ENCODE measurements around the gene CPNE2.
"Not testable (repeated sequence)": the region's sequence is repeated elsewhere in the genome, so short reads cannot be mapped to it uniquely, and the experiment has no call there.

The CPNE2 gene

GRCh38 chr16:57167953-57168352 is 75.6 kb downstream of the CPNE2 start:
- DNase-seq (ENCODE audit: low spot score) = peak; percentile 31

GRCh38 chr16:57169327-57169726 is 76.9 kb downstream of the CPNE2 start:
- no peak for DNase-seq (ENCODE audit: low spot score)

DNA sequence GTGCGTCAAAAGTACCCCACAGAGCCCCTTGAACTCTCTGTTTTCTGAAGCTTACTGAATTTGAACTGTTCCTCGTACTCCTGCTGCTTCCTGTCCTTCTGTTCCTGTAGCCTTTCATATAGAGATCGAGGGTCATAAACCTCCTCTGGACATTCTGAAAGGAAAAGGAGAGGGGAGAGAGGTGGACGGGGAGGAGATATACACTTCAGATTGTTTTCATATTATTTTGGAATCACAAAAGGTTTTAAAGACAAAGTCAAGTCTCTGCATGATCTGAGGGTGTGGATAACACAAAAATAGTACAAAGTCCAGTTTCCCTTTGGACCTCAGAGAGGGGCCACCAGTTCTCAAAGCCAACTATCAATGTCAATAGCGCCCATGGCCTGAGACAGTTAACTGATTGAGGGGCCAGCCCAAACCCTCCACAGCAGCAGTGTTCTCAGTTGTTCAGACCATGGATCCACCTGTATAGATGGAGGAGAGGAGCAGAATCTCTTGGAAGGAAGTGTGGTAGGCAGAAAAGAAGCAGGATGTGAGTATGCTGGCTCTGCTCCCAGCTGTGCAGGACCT is 80.4 kb downstream of the CPNE2 start:
- DNase-seq (ENCODE audit: low spot score) = no peak

- DNase-seq (ENCODE audit: low spot score) = no peak
Measured at GRCh38 chr16:57175896-57176295, 83.5 kb downstream of the CPNE2 start.

GRCh38 chr16:57178196-57178595 is 85.8 kb downstream of the CPNE2 start:
- DNase-seq (ENCODE audit: low spot score) = no peak

- DNase-seq (ENCODE audit: low spot score) = no peak
Measured at GRCh38 chr16:57178793-57179212, 86.4 kb downstream of the CPNE2 start.

DNA sequence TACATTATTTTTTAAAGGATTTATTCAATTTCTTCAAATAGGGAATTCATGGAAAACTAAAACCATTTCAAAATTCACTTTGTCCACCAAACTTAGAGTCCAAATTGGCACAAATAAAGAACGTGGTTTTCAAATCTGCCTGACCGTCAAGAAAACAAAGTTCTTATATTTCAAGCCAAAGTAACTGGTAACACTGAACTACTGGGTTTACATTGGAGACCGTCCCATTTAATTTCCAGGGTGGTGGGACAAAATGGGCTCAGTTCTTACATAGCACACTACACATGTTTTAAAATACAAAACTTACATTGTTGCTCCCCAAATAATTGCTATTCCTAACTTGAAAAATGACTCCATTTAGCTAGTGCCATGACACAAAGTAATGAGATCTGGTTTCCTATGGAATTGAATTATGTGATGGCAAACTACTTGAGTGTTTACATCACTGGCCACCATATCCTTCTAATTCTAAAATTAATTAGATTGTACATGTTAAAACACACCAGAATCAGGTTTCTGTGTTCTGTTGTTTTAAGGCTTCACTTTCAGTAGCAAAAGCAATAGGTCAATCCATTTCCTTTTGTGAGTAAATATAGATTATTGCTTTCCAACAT is 86.9 kb downstream of the CPNE2 start:
- DNase-seq (ENCODE audit: low spot score) = no peak

DNA sequence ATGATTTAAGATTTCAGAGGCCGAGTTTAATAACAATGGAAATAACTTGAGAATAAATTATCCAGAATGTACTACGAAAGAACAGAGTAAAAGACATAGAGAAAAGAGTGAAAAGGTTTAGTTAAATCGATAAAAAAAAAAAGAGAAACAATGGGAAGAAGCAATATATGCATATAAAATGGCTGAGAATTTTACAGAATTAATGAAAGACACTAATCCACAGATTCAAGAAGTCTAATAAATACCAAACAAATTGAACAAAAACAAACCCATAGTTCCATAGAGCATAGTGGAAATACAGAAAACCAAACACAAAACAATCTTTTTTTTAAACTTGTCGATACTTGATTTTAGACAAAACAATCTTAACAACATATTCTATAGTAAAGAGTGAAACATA is 91.7 kb downstream of the CPNE2 start:
- DNase-seq (ENCODE audit: low spot score) = no peak

DNA sequence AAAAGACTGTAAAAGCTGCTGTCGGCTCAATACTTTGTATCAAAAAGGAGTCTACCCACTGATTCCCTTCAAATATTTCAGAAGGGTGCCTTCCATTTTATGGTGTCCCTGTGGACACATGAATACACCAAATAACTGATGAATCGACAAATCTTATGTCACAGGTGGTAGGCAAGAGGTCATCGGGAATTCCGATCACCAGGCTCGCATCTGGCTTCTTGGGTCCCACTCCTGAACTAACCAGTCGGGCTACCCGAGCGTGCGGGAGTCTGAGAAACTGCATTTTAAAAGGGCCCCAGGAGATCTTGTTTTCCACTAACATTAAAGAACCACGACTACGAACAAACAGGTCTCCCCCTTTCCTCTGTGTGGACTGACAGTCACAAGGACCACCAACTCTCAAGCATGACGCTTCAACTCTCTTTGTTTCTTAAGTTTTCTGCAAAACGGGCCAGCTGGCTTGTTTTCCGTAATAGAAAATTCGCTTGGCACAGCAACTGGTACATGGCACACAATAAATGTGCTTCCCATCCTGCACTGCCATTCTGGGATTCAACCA is 92.6 kb downstream of the CPNE2 start:
- no peak for DNase-seq (ENCODE audit: low spot score)

GRCh38 chr16:57185446-57185944 is 93.1 kb downstream of the CPNE2 start:
- DNase-seq (ENCODE audit: low spot score) = peak; percentile 22

GRCh38 chr16:57185945-57186871 is 93.8 kb downstream of the CPNE2 start, which contains the start of the genes PSME3IP1 and RSPRY1:
PSME3IP1 (minus strand) TSS chr16:57186039; CDS start chr16:57173854, 12,185 bp downstream.
RSPRY1 (plus strand) TSS chr16:57186329; CDS start chr16:57204659, 18,330 bp downstream.
- peak; percentile 98 for DNase-seq (ENCODE audit: low spot score)

DNA sequence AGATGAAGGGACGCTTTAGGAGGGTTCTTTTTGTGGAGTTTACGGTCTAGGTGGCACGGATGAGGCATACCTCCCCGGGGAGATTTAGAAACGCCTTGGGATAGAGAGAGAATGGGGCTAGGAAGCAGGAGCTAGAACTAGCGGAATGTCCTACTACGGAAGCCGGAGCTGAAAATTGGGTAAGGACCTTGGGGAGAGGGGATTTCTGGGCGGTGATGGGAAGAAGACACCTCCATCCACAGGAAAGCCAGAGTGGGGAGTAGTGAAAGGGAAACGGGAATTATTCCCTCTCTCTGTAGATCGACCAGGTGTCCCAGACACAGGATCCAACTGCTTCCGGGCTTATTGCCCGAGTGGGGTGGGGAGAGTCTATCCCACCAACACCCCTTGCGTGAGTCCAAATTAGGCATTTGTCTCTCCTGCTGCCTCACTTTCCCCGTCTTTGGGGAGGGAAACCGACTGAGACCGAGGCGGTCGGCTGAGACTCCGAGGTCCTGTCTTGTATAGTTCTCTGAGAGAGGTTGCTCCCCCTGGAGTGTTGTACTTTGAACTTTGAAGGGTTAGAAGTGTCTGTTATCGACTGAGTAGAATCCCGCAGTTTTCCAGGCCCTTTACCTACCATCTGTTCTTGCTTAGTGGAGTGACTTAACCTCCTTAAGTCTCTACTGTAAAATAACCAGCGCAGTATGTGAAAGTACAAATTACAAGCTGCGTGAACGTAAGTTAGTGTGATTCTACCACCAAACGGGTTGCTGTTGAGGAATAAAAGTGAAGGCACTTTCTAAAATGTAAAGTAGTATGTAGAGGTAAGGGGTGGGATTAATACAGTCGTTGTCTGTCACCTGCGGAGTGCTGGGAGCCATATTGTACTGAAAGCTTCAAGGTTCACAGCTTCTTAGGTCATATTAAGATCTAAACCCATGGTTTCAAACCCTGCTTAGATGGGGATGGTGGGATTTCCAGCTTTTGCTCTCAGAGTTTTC is 94.8 kb downstream of the CPNE2 start:
- peak; percentile 23 for DNase-seq (ENCODE audit: low spot score)

DNA sequence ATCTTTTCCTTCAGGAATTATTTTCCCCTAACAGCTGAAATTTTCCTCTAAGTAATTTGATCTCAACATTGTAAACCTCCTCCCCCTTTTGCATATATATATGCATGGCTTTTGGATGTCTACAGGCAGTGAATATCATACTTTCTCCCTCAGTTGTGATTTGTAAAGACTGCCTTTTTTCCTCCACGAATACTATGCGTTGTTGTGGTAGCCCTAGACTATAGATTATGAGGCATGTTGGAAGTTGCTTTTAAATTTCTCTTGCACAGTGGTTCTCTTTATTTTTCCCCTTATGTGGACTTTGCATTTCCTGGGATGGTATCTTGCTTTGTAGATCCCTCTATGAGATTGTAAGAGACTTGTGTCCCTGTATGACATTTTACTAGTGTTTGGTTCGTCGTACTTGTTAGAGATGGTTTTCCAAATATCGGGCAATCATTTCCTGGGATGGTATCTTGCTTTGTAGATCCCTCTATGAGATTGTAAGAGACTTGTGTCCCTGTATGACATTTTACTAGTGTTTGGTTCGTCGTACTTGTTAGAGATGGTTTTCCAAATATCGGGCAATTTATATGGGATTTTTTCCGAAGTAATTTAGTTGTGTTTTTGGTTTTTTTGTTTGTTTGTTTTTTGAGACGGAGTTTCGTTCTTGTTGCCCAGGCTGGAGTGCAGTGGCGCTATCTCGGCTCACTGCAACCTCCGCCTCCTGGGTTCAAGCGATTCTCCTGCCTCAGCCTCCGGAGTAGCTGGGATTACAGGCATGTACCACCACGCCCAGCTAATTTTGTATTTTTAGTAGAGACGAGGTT is 95.7 kb downstream of the CPNE2 start:
- DNase-seq (ENCODE audit: low spot score) = not testable (repeated sequence)

DNA sequence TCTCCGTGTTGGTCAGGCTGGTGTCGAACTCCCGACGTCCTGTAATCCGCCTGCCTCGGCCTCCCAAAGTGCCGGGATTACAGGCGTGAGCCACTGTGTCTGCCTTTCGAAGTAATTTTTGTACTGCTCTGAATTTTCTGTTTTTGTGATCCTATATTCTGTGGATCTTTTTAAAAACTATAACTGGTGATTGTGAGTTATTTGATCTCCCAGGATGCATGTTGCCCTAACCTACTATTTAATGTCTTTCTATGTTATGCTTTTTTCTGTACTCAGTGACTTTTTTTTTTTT is 96.3 kb downstream of the CPNE2 start:
- no peak for DNase-seq (ENCODE audit: low spot score)

GRCh38 chr16:57189527-57189926 is 97.1 kb downstream of the CPNE2 start:
- DNase-seq (ENCODE audit: low spot score) = not testable (repeated sequence)

- DNase-seq (ENCODE audit: low spot score) = no peak
Measured at GRCh38 chr16:57190136-57190535, 97.8 kb downstream of the CPNE2 start.

GRCh38 chr16:57191056-57191571 is 98.7 kb downstream of the CPNE2 start:
- DNase-seq (ENCODE audit: low spot score) = no peak

- DNase-seq (ENCODE audit: low spot score) = no peak
Measured at GRCh38 chr16:57192146-57192545, 99.8 kb downstream of the CPNE2 start.

DNA sequence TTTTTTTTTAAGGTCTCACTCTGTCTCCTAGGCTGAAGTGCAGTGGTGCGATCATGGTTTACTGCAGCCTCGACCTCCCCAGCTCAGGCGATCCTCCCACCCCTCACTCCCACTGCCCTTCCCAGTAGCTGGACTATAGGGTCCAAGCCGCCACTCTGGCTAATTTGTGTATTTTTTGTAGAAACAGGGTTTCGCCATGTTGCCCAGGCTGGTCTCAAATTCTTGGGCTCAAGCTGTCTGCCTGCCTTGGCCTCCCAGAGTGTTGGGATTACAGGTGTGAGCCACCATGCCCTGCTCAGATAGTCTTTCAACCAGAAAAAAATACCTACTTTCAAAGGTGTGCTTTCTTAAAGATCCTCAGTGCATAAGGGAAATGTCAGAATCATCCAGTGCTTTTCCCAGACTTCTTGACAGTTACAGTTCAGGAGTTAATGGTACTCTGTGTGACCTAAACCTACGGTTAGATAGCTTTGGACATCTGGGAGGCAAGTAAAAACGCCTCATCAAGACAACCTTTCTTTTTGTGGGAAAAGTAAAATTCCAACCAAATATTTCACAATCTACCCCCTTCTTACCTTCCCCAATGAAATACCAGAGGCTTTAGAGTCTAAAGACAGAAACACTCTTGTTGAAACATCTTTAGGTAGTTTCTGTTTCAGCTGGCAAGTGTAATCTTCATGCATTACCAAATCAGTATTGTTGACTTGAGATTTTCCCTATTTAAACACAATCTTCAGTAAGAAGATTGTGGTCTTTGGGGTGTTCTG is 100.5 kb downstream of the CPNE2 start:
- DNase-seq (ENCODE audit: low spot score) = no peak
